Measurements from ENCODE around the gene JAML. TPM values are rescaled to one million over a fixed set of nuclear protein-coding genes. Genes with fewer than 3 reads are reported as not detected.

Gene JAML
- total RNA-seq, 1 donor from 2014 or later: 0.19 TPM

- DNase-seq (ENCODE audit: extremely low spot score, unreplicated experiment): no peak
- H3K27me3 Mint-ChIP-seq: peaks cover 3% of the 10 kb centered on the region
- TF ChIP-seq CTCF (conservative IDR thresholded peaks at IDR 0.05): no peak
- no peaks in the 10 kb centered on the region for H3K4me1 Mint-ChIP-seq (ENCODE audit: unreplicated experiment)
- no peak overlapping the region for H3K4me3 Mint-ChIP-seq
- H3K27ac Mint-ChIP-seq: no peak overlapping the region
- no peaks in the 10 kb centered on the region for H3K9me3 Mint-ChIP-seq
- H3K36me3 Mint-ChIP-seq: no peaks in the 10 kb centered on the region
Observed at GRCh38 chr11:118232659-118233058, 7.8 kb upstream of the JAML start.

- Mint-ChIP-seq H3K27me3 (peaks cover 3% of the 10 kb centered on the region), H3K4me3 (no peak overlapping the region), H3K36me3 (no peaks in the 10 kb centered on the region), H3K9me3 (no peaks in the 10 kb centered on the region), H3K27ac (no peak overlapping the region), H3K4me1 (ENCODE audit: unreplicated experiment) (no peaks in the 10 kb centered on the region)
- TF ChIP-seq CTCF (conservative IDR thresholded peaks at IDR 0.05): no peak
- DNase-seq (ENCODE audit: extremely low spot score, unreplicated experiment): no peak
Observed at GRCh38 chr11:118231461-118231860, 6.7 kb upstream of the JAML start.

GRCh38 chr11:118230088-118230487 lies 5.3 kb upstream of the JAML start:
- no peaks in the 10 kb centered on the region for H3K36me3 Mint-ChIP-seq
- H3K9me3 Mint-ChIP-seq: no peaks in the 10 kb centered on the region
- H3K27me3 Mint-ChIP-seq: peaks cover 3% of the 10 kb centered on the region
- H3K4me1 Mint-ChIP-seq (ENCODE audit: unreplicated experiment): no peaks in the 10 kb centered on the region
- H3K4me3 Mint-ChIP-seq: no peak overlapping the region
- DNase-seq (ENCODE audit: extremely low spot score, unreplicated experiment): no peak
- TF ChIP-seq CTCF (conservative IDR thresholded peaks at IDR 0.05): no peak
- no peak overlapping the region for H3K27ac Mint-ChIP-seq

GRCh38 chr11:118229274-118229847 lies 4.5 kb upstream of the JAML start:
- Mint-ChIP-seq H3K4me3 (no peak overlapping the region), H3K9me3 (no peaks in the 10 kb centered on the region), H3K27me3 (peaks cover 4% of the 10 kb centered on the region)

GRCh38 chr11:118227865-118228785 lies 3.3 kb upstream of the JAML start:
- Mint-ChIP-seq H3K27ac (no peak overlapping the region), H3K4me3 (no peak overlapping the region), H3K9me3 (no peaks in the 10 kb centered on the region), H3K4me1 (ENCODE audit: unreplicated experiment) (no peaks in the 10 kb centered on the region), H3K27me3 (peaks cover 10% of the 10 kb centered on the region), H3K36me3 (no peaks in the 10 kb centered on the region)
- DNase-seq (ENCODE audit: extremely low spot score, unreplicated experiment): no peak
- TF ChIP-seq CTCF (conservative IDR thresholded peaks at IDR 0.05): no peak

More at GRCh38 chr11:118229274-118229847, 4.5 kb upstream of the JAML start:
- H3K36me3 Mint-ChIP-seq: no peaks in the 10 kb centered on the region
- no peaks in the 10 kb centered on the region for H3K4me1 Mint-ChIP-seq (ENCODE audit: unreplicated experiment)
- H3K27ac Mint-ChIP-seq: no peak overlapping the region
- TF ChIP-seq CTCF (conservative IDR thresholded peaks at IDR 0.05): no peak
- no peak for DNase-seq (ENCODE audit: extremely low spot score, unreplicated experiment)
